Measurements from ENCODE around the gene INTS3. TPM values are rescaled to one million over a fixed set of nuclear protein-coding genes. Genes with fewer than 3 reads are reported as not detected.

The INTS3 gene
- total RNA-seq, 1 donor from 2014 or later = 56.7 TPM

DNA sequence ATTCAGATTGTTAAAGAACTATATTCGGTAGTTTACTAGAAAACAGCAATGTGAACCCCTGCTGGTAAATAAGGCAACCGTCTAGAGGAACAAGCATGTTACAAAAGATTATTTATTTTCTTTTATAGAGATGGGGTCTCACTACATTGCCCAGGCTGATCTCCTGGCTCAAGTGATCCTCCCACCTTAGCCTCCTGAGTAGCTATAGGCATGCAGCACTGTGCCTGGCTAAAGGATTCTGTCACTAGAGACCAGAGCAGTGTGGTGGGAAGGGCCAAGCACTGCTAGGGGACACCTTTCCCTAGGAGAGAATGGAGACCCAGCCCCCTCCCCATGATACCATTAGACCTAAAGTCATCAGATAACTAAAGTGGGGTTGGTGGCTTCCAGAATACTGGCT is 76.3 kb downstream of the INTS3 start:
- H3K4me1 Mint-ChIP-seq (ENCODE audit: low read depth, unreplicated experiment) = no peaks in the 10 kb centered on the region
- peaks cover 13% of the 10 kb centered on the region for H3K27me3 Mint-ChIP-seq (ENCODE audit: unreplicated experiment)
- DNase-seq = no peak
- no peak overlapping the region for H3K27ac Mint-ChIP-seq (ENCODE audit: unreplicated experiment)
- H3K4me3 Mint-ChIP-seq (ENCODE audit: unreplicated experiment) = no peak overlapping the region
- TF ChIP-seq, protein P1, sequence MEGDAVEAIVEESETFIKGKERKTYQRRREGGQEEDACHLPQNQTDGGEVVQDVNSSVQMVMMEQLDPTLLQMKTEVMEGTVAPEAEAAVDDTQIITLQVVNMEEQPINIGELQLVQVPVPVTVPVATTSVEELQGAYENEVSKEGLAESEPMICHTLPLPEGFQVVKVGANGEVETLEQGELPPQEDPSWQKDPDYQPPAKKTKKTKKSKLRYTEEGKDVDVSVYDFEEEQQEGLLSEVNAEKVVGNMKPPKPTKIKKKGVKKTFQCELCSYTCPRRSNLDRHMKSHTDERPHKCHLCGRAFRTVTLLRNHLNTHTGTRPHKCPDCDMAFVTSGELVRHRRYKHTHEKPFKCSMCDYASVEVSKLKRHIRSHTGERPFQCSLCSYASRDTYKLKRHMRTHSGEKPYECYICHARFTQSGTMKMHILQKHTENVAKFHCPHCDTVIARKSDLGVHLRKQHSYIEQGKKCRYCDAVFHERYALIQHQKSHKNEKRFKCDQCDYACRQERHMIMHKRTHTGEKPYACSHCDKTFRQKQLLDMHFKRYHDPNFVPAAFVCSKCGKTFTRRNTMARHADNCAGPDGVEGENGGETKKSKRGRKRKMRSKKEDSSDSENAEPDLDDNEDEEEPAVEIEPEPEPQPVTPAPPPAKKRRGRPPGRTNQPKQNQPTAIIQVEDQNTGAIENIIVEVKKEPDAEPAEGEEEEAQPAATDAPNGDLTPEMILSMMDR (IDR thresholded peaks at IDR 0.05; ENCODE audit: partially characterized antibody, unreplicated experiment) = no peak
- no peaks in the 10 kb centered on the region for H3K36me3 Mint-ChIP-seq (ENCODE audit: unreplicated experiment)
- peaks cover 5% of the 10 kb centered on the region for H3K9me3 Mint-ChIP-seq (ENCODE audit: unreplicated experiment)

GRCh38 chr1:153805042-153805745 is 77.3 kb downstream of the INTS3 start:
- no peak for DNase-seq
- no peaks in the 10 kb centered on the region for H3K36me3 Mint-ChIP-seq (ENCODE audit: unreplicated experiment)
- no peak overlapping the region for H3K27ac Mint-ChIP-seq (ENCODE audit: unreplicated experiment)
- H3K9me3 Mint-ChIP-seq (ENCODE audit: unreplicated experiment) = peaks cover 5% of the 10 kb centered on the region
- TF ChIP-seq, protein P1 (IDR thresholded peaks at IDR 0.05; ENCODE audit: partially characterized antibody, unreplicated experiment) = no peak
- H3K4me3 Mint-ChIP-seq (ENCODE audit: unreplicated experiment) = no peak overlapping the region
- H3K27me3 Mint-ChIP-seq (ENCODE audit: unreplicated experiment) = peaks cover 12% of the 10 kb centered on the region
- H3K4me1 Mint-ChIP-seq (ENCODE audit: low read depth, unreplicated experiment) = no peaks in the 10 kb centered on the region

DNA sequence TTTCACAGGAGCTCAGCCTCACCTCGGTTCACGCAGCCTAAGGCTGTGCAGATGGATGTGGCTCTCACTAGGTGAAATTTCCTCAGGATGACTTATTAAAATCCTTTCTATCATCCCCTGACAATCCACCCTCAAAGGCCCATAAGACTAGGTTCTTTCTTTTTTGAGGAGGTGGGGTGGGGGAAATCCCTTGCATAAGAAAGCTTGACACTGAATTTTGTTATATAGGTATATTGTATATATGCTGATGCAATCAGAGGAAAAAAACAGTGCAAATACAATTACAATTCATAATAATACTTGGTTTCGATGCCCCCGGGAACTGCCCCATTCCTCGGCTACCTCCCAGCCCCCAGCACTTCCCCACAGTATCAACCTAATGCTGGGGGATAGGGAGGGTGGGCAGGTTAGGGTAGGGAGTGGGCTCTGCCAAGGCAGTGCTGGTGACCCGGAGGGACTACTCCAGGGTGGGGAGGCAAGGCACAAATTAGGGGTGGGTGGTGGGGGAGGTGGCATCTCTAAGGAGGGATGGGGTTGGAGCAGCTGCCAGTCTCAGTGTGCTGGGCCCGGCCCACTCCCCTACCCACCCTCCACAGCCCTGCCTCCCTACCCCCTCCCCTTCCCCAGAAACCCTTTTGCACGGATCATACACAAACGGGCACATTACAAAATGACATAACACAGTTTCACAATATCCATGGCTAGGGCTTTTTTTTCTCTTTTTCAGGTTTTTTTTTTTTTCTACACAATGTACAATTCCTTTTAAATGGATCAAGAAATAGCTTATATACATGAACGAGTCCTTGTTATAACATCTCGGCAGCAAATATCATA is 78.3 kb downstream of the INTS3 start:
- TF ChIP-seq, protein P1 (IDR thresholded peaks at IDR 0.05; ENCODE audit: partially characterized antibody, unreplicated experiment) = no peak
- H3K36me3 Mint-ChIP-seq (ENCODE audit: unreplicated experiment) = no peaks in the 10 kb centered on the region
- peaks cover 9% of the 10 kb centered on the region for H3K27me3 Mint-ChIP-seq (ENCODE audit: unreplicated experiment)
- H3K4me3 Mint-ChIP-seq (ENCODE audit: unreplicated experiment) = no peak overlapping the region
- no peak for DNase-seq
- no peak overlapping the region for H3K27ac Mint-ChIP-seq (ENCODE audit: unreplicated experiment)
- H3K9me3 Mint-ChIP-seq (ENCODE audit: unreplicated experiment) = peaks cover 5% of the 10 kb centered on the region
- no peaks in the 10 kb centered on the region for H3K4me1 Mint-ChIP-seq (ENCODE audit: low read depth, unreplicated experiment)

DNA sequence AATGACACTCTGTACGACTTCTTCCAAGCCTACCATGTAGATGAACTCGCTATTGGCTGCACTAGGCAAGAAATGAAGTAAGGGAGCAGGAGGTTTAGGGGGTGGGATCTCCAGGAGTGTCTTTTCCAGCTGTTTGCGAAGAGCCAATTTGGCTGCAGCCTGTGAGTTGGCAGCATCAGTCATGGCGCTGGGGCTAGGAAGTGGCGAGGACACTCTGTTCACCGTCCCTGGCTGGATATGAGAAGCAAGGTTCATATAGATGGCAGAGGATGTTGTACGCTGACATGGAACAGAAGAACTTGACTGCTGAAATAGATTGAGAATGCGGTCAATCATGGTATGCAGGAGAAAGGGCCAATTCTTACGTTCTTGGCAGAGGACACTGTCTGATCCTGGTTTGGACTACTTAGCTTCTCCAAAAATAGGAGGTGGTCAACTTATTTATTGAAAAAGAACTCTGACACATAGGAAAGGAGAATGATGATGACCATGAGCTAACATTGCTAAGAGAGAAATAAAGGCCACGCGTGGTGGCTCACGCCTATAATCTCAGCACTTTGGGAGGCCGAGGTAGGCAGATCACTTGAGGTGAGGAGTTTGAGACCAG is 88.5 kb downstream of the INTS3 start:
- peaks cover 5% of the 10 kb centered on the region for H3K27me3 Mint-ChIP-seq (ENCODE audit: unreplicated experiment)
- H3K36me3 Mint-ChIP-seq (ENCODE audit: unreplicated experiment) = no peaks in the 10 kb centered on the region
- no peak for DNase-seq
- H3K4me1 Mint-ChIP-seq (ENCODE audit: low read depth, unreplicated experiment) = no peaks in the 10 kb centered on the region
- no peak overlapping the region for H3K27ac Mint-ChIP-seq (ENCODE audit: unreplicated experiment)
- no peak overlapping the region for H3K4me3 Mint-ChIP-seq (ENCODE audit: unreplicated experiment)
- TF ChIP-seq, protein P1 (IDR thresholded peaks at IDR 0.05; ENCODE audit: partially characterized antibody, unreplicated experiment) = no peak
- no peaks in the 10 kb centered on the region for H3K9me3 Mint-ChIP-seq (ENCODE audit: unreplicated experiment)
